ENCODE measurements around the gene ADAMTSL4. TPM values are rescaled to one million over a fixed set of nuclear protein-coding genes. Genes with fewer than 3 reads are reported as not detected.
"Not testable (repeated sequence)": the region's sequence is repeated elsewhere in the genome, so short reads cannot be mapped to it uniquely, and the experiment has no call there.

ADAMTSL4 gene
- polyA plus RNA-seq, 1 of the 3 experiments (the other 2 are of a cell fraction), result 3.4 TPM

- Histone ChIP-seq H4K20me1 (ENCODE audit: insufficient read depth) (peaks cover 27% of the 10 kb centered on the region), H3K36me3 (replicated peaks in 1 of 2; ENCODE audit: control insufficient read depth in 1 of 2, insufficient read depth in 2 of 2, low read length in 1 of 2) (peaks cover 20 to 27% of the 10 kb centered on the region in 2 experiments), H3K4me1 (ENCODE audit: control insufficient read depth in 1 of 2, insufficient read depth in 2 of 2, low read depth in 1 of 2, low read length in 1 of 2) (peaks cover 0 to 11% of the 10 kb centered on the region in 2 experiments; a peak in 2 of 4 replicates), H3F3A (replicated peaks; ENCODE audit: insufficient read depth) (peaks cover 33% of the 10 kb centered on the region), H3K79me2 (ENCODE audit: insufficient read depth) (peaks cover 55% of the 10 kb centered on the region)
- H2AFZ ChIP-seq (ENCODE audit: low read depth); H3K4me2 ChIP-seq; DNase-seq; H3K9me3 ChIP-seq; H3K9me2 ChIP-seq; POLR2A ChIA-PET; H3K27me3 ChIP-seq (ENCODE audit: insufficient read depth); H3K4me3 ChIP-seq (ENCODE audit: low read depth in 2 of 2, low read length in 1 of 2); H3K27ac ChIP-seq (ENCODE audit: low read depth in 2 of 2, low read length in 1 of 2); H3K9ac ChIP-seq: not testable (repeated sequence)
- CTCF ChIA-PET, result interaction anchor here (1.0 kb wide), 1 partner anchor 40 kb away, joined by 3 read pairs; no protein-coding TSS in a partner anchor
- WGBS (ENCODE audit: low lambda C conversion rate), result 95% methylated on average over 7 of the region's 7 CpGs
These were observed 32.2 kb downstream of the ADAMTSL4 start for GRCh38 chr1:150581437-150581836.

- H3K4me3 ChIP-seq (ENCODE audit: low read depth in 2 of 2, low read length in 1 of 2); H3K9me2 ChIP-seq; H3K9ac ChIP-seq; H2AFZ ChIP-seq (ENCODE audit: low read depth); H3K27me3 ChIP-seq (ENCODE audit: insufficient read depth); DNase-seq; H3K9me3 ChIP-seq; H3K4me2 ChIP-seq; H3K27ac ChIP-seq (ENCODE audit: low read depth in 2 of 2, low read length in 1 of 2); H3K4me1 ChIP-seq (ENCODE audit: control insufficient read depth in 1 of 2, insufficient read depth in 2 of 2, low read depth in 1 of 2, low read length in 1 of 2); POLR2A ChIA-PET: not testable (repeated sequence)
- Histone ChIP-seq H3K36me3 (replicated peaks in 1 of 2; ENCODE audit: control insufficient read depth in 1 of 2, insufficient read depth in 2 of 2, low read length in 1 of 2) (peaks cover 15 to 21% of the 10 kb centered on the region in 2 experiments), H3F3A (replicated peaks; ENCODE audit: insufficient read depth) (peaks cover 29% of the 10 kb centered on the region), H4K20me1 (ENCODE audit: insufficient read depth) (peaks cover 21% of the 10 kb centered on the region), H3K79me2 (ENCODE audit: insufficient read depth) (peaks cover 49% of the 10 kb centered on the region)
- 95% methylated on average over 14 of the region's 14 CpGs for WGBS (ENCODE audit: low lambda C conversion rate)
- CTCF ChIA-PET, result interaction anchor here (1.9 kb wide), 1 partner anchor 22 kb away, joined by 5 read pairs; no protein-coding TSS in a partner anchor
These were observed 32.8 kb downstream of the ADAMTSL4 start for GRCh38 chr1:150581962-150582361.

- Histone ChIP-seq H3K4me1 (ENCODE audit: control insufficient read depth in 1 of 2, insufficient read depth in 2 of 2, low read depth in 1 of 2, low read length in 1 of 2) (peaks cover 0 to 4% of the 10 kb centered on the region in 2 experiments; a peak in 1 of 4 replicates), H3K4me3 (ENCODE audit: low read depth in 2 of 2, low read length in 1 of 2) (no peak overlapping the region), H3K27ac (ENCODE audit: low read depth in 2 of 2, low read length in 1 of 2) (no peak overlapping the region; a peak in 1 of 4 replicates), H2AFZ (ENCODE audit: low read depth) (no peak overlapping the region), H4K20me1 (ENCODE audit: insufficient read depth) (peaks cover 17% of the 10 kb centered on the region), H3K79me2 (ENCODE audit: insufficient read depth) (peaks cover 45% of the 10 kb centered on the region), H3K36me3 (replicated peaks in 1 of 2; ENCODE audit: control insufficient read depth in 1 of 2, insufficient read depth in 2 of 2, low read length in 1 of 2) (peaks cover 11 to 17% of the 10 kb centered on the region in 2 experiments), H3K9me2 (no peaks in the 10 kb centered on the region), H3K27me3 (ENCODE audit: insufficient read depth) (no peaks in the 10 kb centered on the region), H3K9ac (no peak overlapping the region), H3K4me2 (no peak overlapping the region), H3F3A (replicated peaks; ENCODE audit: insufficient read depth) (peaks cover 27% of the 10 kb centered on the region), H3K9me3 (no peaks in the 10 kb centered on the region)
- DNase-seq, result no peak
- CTCF ChIA-PET, result interaction anchor here (1.9 kb wide), 1 partner anchor 22 kb away, joined by 5 read pairs; no protein-coding TSS in a partner anchor
- POLR2A ChIA-PET, result no interaction called here
- TF ChIP-seq GATA2 (CRISPR knock-in tag; IDR thresholded peaks at IDR 0.05), result no peak
- TF ChIP-seq ELF1 (IDR thresholded peaks at IDR 0.05), result no peak
- no peak for TF ChIP-seq IRF3 (IDR thresholded peaks at IDR 0.05; ENCODE audit: low read depth, low read length)
- no peak for TF ChIP-seq RXRA (IDR thresholded peaks at IDR 0.05; ENCODE audit: borderline replicate concordance, low read depth)
- TF ChIP-seq PBX3 (IDR thresholded peaks at IDR 0.05), result no peak
- no peak for TF ChIP-seq POLR2AphosphoS5 (IDR thresholded peaks at IDR 0.05; ENCODE audit: low read depth, low read length)
- no peak for TF ChIP-seq JUND (IDR thresholded peaks at IDR 0.05)
- no peak for TF ChIP-seq YY1 (IDR thresholded peaks at IDR 0.05; ENCODE audit: low read depth)
- no peak for TF ChIP-seq CHD2 (IDR thresholded peaks at IDR 0.05; ENCODE audit: low read length, partially characterized antibody)
- WGBS (ENCODE audit: low lambda C conversion rate), result 95% methylated on average over 2 of the region's 2 CpGs
These were observed 33.2 kb downstream of the ADAMTSL4 start for GRCh38 chr1:150582371-150582770.

All from SK-N-SH (cell line).